Rectal smooth muscle tissue (tissue), 1 donor: ENCODE measurements around the gene CDK18.
A peak's percentile ranks its signal among the peaks of the same experiment; 100 is the strongest.

Experiments used
- H3K27ac ChIP-seq: one replicate; pipeline ENCODE4 v1.7.0; 2013; ENCODE audit warnings: low read depth, low read length, inconsistent platforms
- H3K27me3 ChIP-seq: one replicate; pipeline ENCODE4 v1.7.0; 2013; ENCODE audit warnings: low read length; ENCODE audit not compliant: control insufficient read depth, insufficient read depth
- H3K36me3 ChIP-seq: one replicate; pipeline ENCODE4 v1.7.0; 2013; ENCODE audit warnings: low read length; ENCODE audit not compliant: control insufficient read depth, insufficient read depth
- H3K4me1 ChIP-seq: one replicate; pipeline ENCODE4 v1.7.0; 2013; ENCODE audit warnings: low read length; ENCODE audit not compliant: control insufficient read depth, insufficient read depth
- H3K4me3 ChIP-seq: one replicate; pipeline ENCODE4 v1.7.0; 2013; ENCODE audit warnings: low read length
- H3K9ac ChIP-seq: one replicate; pipeline ENCODE4 v1.7.0; 2013; ENCODE audit warnings: low read length

CDK18 gene

DNA sequence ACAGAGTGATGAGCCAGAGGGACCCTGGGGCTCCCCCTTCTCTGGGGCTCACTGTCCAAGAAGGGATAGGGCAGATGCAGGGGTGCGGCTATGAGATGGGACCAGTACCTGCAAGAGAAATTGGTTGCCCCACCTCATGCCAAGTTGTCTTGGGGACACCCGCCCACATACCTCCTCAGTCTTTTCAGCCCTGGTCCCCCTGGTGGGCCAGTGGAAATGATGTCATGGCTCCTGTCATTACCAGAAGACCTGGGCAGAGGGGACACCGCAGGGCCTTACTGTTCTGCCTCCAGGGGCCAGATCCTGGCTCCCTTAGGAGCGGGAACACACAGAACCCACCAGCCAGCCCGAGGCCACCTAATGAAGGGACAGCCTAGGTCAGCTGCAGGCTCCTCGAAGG is 63.2 kb downstream of the CDK18 start:
- peaks cover 7% of the 10 kb centered on the region for H3K27me3 ChIP-seq
- H3K27ac ChIP-seq: no peak overlapping the region
- no peak overlapping the region for H3K4me3 ChIP-seq
- H3K36me3 ChIP-seq: no peaks in the 10 kb centered on the region
- H3K9ac ChIP-seq: no peak overlapping the region
- no peaks in the 10 kb centered on the region for H3K4me1 ChIP-seq

DNA sequence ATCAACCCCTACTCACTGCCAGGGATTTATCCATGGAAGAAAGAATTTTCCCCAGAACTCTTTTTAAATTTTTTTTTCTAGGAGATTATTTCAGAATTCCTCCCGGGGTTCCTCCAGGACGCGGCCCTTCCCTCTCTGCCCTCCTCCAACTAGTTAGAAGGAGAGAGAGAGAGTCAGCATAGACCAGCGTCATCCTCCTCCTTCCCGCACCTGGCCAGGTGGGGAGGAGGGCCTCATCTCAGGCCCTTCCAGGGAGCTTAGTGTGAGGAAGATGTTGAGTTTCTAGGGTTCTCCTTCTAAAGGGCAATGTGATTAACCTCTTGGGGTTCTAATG is 63.6 kb downstream of the CDK18 start:
- Histone ChIP-seq H3K9ac (no peak overlapping the region), H3K4me3 (no peak overlapping the region), H3K36me3 (no peaks in the 10 kb centered on the region), H3K27ac (no peak overlapping the region), H3K4me1 (no peaks in the 10 kb centered on the region), H3K27me3 (peaks cover 7% of the 10 kb centered on the region)

DNA sequence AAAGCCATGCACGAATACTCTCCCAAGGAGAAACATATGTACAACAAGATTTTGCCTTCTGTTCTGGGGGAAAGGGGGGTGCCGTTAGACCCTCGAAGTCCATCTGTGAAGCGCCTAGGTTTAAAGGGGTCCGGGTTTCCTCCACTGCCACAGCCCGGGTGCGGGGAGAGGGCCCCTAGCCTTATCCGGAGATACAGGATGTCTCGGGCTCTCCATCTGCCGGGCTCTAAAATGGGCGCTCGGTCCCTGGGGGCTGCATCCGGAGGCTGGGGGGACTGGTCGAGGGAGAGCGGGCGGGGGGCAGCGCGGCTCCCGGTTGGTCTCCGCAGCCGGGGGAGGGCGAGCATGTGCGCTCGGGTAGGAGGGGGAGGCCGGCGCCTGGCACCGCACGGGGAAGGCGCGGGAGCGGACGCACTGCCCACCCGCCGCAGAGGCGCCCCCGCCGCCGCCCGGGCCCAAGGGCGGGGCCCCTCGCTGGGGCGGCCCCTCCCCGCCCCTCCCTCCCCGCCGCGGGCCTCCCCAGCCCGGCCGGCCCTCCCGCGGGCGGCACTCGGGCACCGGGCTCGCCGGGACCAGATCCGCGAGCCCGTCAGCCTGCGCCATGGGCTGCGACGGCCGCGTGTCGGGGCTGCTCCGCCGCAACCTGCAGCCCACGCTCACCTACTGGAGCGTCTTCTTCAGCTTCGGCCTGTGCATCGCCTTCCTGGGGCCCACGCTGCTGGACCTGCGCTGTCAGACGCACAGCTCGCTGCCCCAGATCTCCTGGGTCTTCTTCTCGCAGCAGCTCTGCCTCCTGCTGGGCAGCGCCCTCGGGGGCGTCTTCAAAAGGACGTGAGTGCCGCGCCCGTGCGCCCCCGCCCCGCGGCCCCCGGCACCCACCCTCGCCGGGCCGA is 64.2 kb downstream of the CDK18 start:
- no peaks in the 10 kb centered on the region for H3K4me1 ChIP-seq
- H3K27me3 ChIP-seq: peaks cover 7% of the 10 kb centered on the region
- no peak overlapping the region for H3K27ac ChIP-seq
- H3K36me3 ChIP-seq: no peaks in the 10 kb centered on the region
- no peak overlapping the region for H3K9ac ChIP-seq
- H3K4me3 ChIP-seq: peak overlapping the region; percentile 65

GRCh38 chr1:205569411-205570172 is 65.1 kb downstream of the CDK18 start:
- H3K9ac ChIP-seq: no peak overlapping the region
- H3K27me3 ChIP-seq: peaks cover 7% of the 10 kb centered on the region

DNA sequence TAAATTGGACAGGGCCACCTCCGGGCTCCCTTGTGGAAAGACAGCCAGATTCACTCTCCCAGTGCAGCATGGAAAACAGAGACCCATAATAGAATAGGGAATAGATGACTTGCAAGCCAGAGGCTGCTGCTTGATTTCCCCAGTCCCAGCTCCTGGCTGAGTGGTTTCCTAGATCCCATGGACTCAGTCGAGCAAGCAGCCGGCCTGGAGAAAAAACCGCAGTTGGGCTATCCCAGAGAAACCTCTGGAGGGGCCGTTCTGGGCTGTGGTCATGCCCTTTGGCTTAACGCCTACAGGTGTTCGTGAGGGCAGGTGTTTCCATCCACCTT is 65.7 kb downstream of the CDK18 start:
- Histone ChIP-seq H3K9ac (no peak overlapping the region), H3K27ac (no peak overlapping the region), H3K27me3 (peaks cover 7% of the 10 kb centered on the region), H3K4me1 (no peaks in the 10 kb centered on the region), H3K36me3 (no peaks in the 10 kb centered on the region), H3K4me3 (no peak overlapping the region)

More at GRCh38 chr1:205569411-205570172, 65.1 kb downstream of the CDK18 start:
- Histone ChIP-seq H3K36me3 (no peaks in the 10 kb centered on the region), H3K4me3 (peak overlapping the region; percentile 6), H3K4me1 (no peaks in the 10 kb centered on the region), H3K27ac (no peak overlapping the region)

DNA sequence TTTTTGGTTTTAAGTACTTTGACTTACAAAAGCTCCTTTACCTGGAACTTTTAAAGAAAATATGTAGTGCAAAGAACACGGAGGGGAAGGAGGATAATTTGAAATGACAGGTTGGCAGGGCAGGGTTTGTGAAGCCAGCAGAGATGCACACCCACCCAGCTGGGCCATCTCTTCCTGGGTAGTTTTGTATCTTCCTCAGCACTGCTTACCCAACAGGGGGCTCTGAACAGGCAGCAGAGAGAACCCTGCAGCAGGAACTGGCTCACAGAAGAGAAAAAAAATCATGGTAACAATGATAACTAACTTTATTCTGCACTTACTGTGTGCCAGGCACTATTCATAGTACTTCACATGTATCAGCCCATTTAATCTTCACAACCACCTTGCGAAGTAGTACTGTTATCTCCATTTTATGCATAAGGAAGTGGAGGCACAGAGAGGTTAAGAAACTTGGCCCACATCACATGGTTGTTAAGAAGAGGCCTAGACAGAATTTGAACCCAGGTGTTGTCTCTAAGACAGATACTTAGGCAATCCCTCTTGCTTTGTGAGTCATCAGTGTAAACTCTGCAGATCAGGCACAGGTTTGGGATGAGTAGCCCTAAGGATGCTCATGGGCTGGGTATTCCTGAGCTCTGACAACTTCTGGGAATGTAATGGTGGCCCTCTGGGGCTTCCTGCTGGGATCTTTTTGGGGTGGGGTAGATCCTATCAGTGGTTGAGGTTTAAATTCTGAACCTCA is 66.5 kb downstream of the CDK18 start:
- H3K9ac ChIP-seq: no peak overlapping the region
- H3K27me3 ChIP-seq: peaks cover 7% of the 10 kb centered on the region
- no peak overlapping the region for H3K27ac ChIP-seq
- no peak overlapping the region for H3K4me3 ChIP-seq
- no peaks in the 10 kb centered on the region for H3K4me1 ChIP-seq
- H3K36me3 ChIP-seq: no peaks in the 10 kb centered on the region

GRCh38 chr1:205571747-205572146 is 67.3 kb downstream of the CDK18 start:
- H3K4me1 ChIP-seq: no peaks in the 10 kb centered on the region
- H3K36me3 ChIP-seq: no peaks in the 10 kb centered on the region
- no peak overlapping the region for H3K9ac ChIP-seq
- peaks cover 7% of the 10 kb centered on the region for H3K27me3 ChIP-seq
- H3K4me3 ChIP-seq: no peak overlapping the region
- H3K27ac ChIP-seq: no peak overlapping the region

- Histone ChIP-seq H3K4me1 (no peaks in the 10 kb centered on the region), H3K9ac (no peak overlapping the region), H3K27ac (no peak overlapping the region), H3K27me3 (peaks cover 7% of the 10 kb centered on the region), H3K36me3 (no peaks in the 10 kb centered on the region), H3K4me3 (no peak overlapping the region)
Measured at GRCh38 chr1:205572421-205572820, 68.0 kb downstream of the CDK18 start.

GRCh38 chr1:205575294-205575885 is 70.9 kb downstream of the CDK18 start:
- no peak overlapping the region for H3K4me3 ChIP-seq
- H3K9ac ChIP-seq: no peak overlapping the region
- H3K36me3 ChIP-seq: no peaks in the 10 kb centered on the region
- no peak overlapping the region for H3K27ac ChIP-seq
- H3K27me3 ChIP-seq: peaks cover 3% of the 10 kb centered on the region
- H3K4me1 ChIP-seq: no peaks in the 10 kb centered on the region

DNA sequence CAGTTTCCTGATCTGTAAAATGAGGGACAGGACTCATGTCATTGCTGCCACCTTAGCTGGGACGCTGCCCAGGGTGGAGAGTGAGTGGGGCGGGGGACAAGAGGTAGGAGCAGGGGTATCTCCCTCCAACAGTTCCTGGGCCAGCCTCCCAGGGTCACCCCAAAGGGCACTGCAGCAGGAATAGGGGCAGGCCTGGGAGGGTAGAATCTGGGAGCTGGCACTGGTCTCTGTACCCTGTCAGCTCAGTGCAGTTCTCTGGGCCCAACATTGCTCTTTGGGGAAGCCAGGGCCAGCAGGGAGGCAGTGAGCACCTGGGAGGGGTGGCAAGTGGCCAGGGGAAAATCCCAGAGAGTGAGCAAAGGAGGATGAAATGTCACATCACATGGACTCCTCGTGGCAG is 71.5 kb downstream of the CDK18 start:
- Histone ChIP-seq H3K4me1 (no peaks in the 10 kb centered on the region), H3K9ac (no peak overlapping the region), H3K27me3 (peaks cover 3% of the 10 kb centered on the region), H3K4me3 (no peak overlapping the region), H3K36me3 (no peaks in the 10 kb centered on the region), H3K27ac (no peak overlapping the region)

DNA sequence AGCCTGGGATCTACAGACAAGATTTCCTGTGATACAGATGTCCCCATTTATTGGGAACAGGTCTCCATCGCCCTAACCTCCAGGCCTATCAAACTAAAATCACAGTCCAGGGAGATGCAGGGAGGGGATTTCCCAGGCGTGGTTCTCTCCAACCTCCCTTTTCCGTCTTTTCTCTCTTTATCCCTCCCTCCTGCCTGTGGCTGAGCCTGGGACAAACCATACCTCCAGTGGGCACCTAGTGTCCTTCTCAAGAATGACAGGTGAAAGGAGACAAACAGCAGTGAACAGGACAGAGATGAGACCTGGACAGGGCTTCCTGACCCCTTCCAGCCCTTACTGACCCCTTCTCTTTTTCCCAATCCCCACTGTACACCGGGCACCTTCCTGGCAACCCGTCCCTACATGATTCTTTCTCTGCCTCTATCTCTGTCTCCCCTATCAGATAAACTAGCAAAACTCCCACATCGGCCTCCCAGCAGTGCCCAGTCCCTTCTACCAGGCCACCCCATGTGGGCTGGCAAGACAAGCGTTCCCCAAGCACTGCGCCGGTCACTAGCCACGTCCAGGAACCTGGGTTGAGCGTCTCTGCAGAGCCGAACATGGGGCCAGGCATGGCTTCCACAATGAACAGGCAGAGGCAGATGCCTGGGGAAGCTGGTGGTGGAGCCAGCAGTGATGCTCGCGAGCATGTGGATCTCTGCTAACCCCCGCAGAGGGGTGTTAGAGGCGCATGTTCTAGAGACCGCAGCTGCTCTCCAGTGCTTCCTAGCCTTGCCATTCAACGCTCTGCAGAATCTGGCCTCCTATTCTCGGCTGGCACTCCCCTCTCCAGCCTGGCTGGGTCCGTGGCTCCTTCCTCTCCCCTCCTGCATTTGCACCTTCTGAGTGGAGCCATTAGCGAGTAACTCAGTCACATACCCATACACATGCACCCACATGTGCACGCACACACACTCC is 72.6 kb downstream of the CDK18 start:
- Histone ChIP-seq H3K27ac (no peak overlapping the region), H3K4me1 (no peaks in the 10 kb centered on the region), H3K4me3 (no peak overlapping the region), H3K36me3 (no peaks in the 10 kb centered on the region), H3K27me3 (peaks cover 3% of the 10 kb centered on the region), H3K9ac (no peak overlapping the region)
